Loucy (cell line): ENCODE measurements around the gene POU4F3.

ENCODE experiments used
- H2AFZ ChIP-seq: fragments of 200-600 bp; sonication (generic); 2 replicates; pipeline ENCODE4 v1.6.0; 2016; ENCODE audit warnings: antibody characterized with exemption, mild to moderate bottlenecking, low read length, moderate library complexity
- H3F3A ChIP-seq: fragments of 200-600 bp; 2 replicates; pipeline ENCODE4 v1.6.0; 2016; ENCODE audit warnings: antibody characterized with exemption, low read depth, mild to moderate bottlenecking
- H3K27me3 ChIP-seq: fragments of 200-600 bp; sonication (generic); 2 replicates; pipeline ENCODE4 v1.6.1; 2014; ENCODE audit warnings: low read length, mild to moderate bottlenecking; ENCODE audit not compliant: insufficient read depth, poor library complexity, severe bottlenecking
- H3K36me3 ChIP-seq: fragments of 200-600 bp; sonication (generic); 2 replicates; pipeline ENCODE4 v1.6.1; 2016; ENCODE audit warnings: low read length; ENCODE audit not compliant: insufficient read depth
- H3K4me1 ChIP-seq: fragments of 200-600 bp; sonication (generic); 2 replicates; pipeline ENCODE4 v1.5.1; 2014; ENCODE audit warnings: low read length, mild to moderate bottlenecking; ENCODE audit not compliant: insufficient read depth, poor library complexity, severe bottlenecking
- H3K4me2 ChIP-seq: fragments of 200-600 bp; sonication (generic); 2 replicates; pipeline ENCODE4 v1.6.0; 2014; ENCODE audit warnings: antibody characterized with exemption, low read length, low read depth, mild to moderate bottlenecking; ENCODE audit not compliant: poor library complexity, severe bottlenecking
- H3K4me3 ChIP-seq: fragments of 200-600 bp; sonication (generic); 2 replicates; pipeline ENCODE4 v1.5.1; 2014; ENCODE audit warnings: low read length, mild to moderate bottlenecking, mixed read lengths; ENCODE audit not compliant: poor library complexity, severe bottlenecking
- H3K79me2 ChIP-seq: fragments of 200-600 bp; sonication (generic); 2 replicates; pipeline ENCODE4 v1.6.1; 2014; ENCODE audit warnings: low read length; ENCODE audit not compliant: insufficient read depth
- H3K9ac ChIP-seq: fragments of 200-600 bp; sonication (generic); 2 replicates; pipeline ENCODE4 v1.6.0; 2014; ENCODE audit warnings: mild to moderate bottlenecking, low read depth, low read length, moderate library complexity; ENCODE audit not compliant: poor library complexity, severe bottlenecking
- H3K9me2 ChIP-seq: fragments of 200-600 bp; sonication (generic); replicated peaks from 2 replicates; pipeline ENCODE4 v1.6.1; 2016; ENCODE audit warnings: low read depth, low read length, mixed read lengths
- H3K9me3 ChIP-seq: fragments of 200-600 bp; sonication (generic); 2 replicates; pipeline ENCODE4 v1.6.1; 2014; ENCODE audit warnings: mild to moderate bottlenecking, antibody characterized with exemption, low read length, low read depth; ENCODE audit not compliant: insufficient read depth
- H4K20me1 ChIP-seq: fragments of 200-600 bp; sonication (generic); 2 replicates; pipeline ENCODE4 v1.6.0; 2014; ENCODE audit warnings: antibody characterized with exemption, low read length, mild to moderate bottlenecking; ENCODE audit not compliant: insufficient read depth, poor library complexity, severe bottlenecking
- EZH2phosphoT487 ChIP-seq: fragments of 200-600 bp; IDR thresholded peaks from 2 replicates; pipeline ENCODE4 v1.6.1; 2018; ENCODE audit warnings: antibody characterized with exemption, mild to moderate bottlenecking, moderate library complexity, borderline replicate concordance
- TF ChIP-seq, protein P1 (sequence below): fragments of 200-600 bp; sonication (generic); conservative IDR thresholded peaks from 2 replicates; pipeline ENCODE4 v1.5.1; 2014; ENCODE audit warnings: mild to moderate bottlenecking, antibody characterized with exemption, low read length

The POU4F3 gene

DNA sequence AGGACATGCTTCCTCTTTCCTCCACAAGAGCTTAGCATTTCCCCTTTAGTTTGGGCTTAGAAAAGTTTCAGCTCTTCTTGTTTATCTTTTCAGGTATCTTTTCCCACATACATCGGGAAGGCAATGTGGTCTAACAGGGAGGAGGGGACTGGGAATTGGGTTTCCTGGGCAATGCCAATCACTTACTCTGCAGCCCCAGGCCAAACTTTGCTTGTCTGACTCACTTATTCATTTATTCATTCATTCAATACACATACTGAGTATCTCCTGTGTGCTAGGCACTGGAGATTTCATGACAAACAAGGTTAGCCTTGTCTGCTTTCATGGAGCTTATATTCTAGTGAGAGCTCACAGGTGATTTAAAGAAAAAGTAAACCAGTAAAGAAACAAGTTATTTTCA is 10.7 kb upstream of the POU4F3 start:
- H3K4me2 ChIP-seq = no peak overlapping the region
- H3K9me3 ChIP-seq = no peaks in the 10 kb centered on the region
- H3K27me3 ChIP-seq = no peaks in the 10 kb centered on the region
- TF ChIP-seq, protein P1, sequence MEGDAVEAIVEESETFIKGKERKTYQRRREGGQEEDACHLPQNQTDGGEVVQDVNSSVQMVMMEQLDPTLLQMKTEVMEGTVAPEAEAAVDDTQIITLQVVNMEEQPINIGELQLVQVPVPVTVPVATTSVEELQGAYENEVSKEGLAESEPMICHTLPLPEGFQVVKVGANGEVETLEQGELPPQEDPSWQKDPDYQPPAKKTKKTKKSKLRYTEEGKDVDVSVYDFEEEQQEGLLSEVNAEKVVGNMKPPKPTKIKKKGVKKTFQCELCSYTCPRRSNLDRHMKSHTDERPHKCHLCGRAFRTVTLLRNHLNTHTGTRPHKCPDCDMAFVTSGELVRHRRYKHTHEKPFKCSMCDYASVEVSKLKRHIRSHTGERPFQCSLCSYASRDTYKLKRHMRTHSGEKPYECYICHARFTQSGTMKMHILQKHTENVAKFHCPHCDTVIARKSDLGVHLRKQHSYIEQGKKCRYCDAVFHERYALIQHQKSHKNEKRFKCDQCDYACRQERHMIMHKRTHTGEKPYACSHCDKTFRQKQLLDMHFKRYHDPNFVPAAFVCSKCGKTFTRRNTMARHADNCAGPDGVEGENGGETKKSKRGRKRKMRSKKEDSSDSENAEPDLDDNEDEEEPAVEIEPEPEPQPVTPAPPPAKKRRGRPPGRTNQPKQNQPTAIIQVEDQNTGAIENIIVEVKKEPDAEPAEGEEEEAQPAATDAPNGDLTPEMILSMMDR = no peak
- TF ChIP-seq EZH2phosphoT487 = no peak
- no peaks in the 10 kb centered on the region for H4K20me1 ChIP-seq
- H3K4me3 ChIP-seq = no peak overlapping the region
- H3K9me2 ChIP-seq = no peaks in the 10 kb centered on the region
- no peaks in the 10 kb centered on the region for H3K4me1 ChIP-seq
- H3K9ac ChIP-seq = no peak overlapping the region
- no peaks in the 10 kb centered on the region for H3F3A ChIP-seq
- H3K79me2 ChIP-seq = no peaks in the 10 kb centered on the region
- H2AFZ ChIP-seq = no peak overlapping the region
- H3K36me3 ChIP-seq = no peaks in the 10 kb centered on the region

DNA sequence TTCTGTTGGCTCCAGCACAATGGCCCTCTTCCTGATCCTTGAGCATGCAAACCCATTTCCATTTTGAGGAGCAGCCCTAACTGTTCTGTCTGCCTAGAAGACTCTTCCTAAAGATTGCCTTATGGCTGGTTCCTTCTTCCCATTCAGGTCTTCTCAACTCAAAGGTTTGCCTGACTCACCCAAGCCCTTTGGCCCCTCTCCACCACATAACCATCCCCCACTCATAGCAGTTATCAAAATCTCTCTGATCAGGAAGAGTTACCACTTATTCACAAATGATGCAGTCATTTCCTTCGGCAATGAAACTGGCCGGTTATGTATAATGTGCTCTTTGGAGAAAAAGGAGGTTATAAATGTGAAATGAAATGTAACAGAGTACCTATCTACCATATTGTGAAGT is 8.9 kb upstream of the POU4F3 start:
- no peak for TF ChIP-seq EZH2phosphoT487
- Histone ChIP-seq H3K4me1 (no peaks in the 10 kb centered on the region), H3K9me3 (no peaks in the 10 kb centered on the region), H3K4me2 (no peak overlapping the region), H2AFZ (no peak overlapping the region), H3K27me3 (no peaks in the 10 kb centered on the region), H3K9me2 (no peaks in the 10 kb centered on the region), H3F3A (no peaks in the 10 kb centered on the region), H3K36me3 (no peaks in the 10 kb centered on the region), H3K9ac (no peak overlapping the region), H4K20me1 (no peaks in the 10 kb centered on the region), H3K79me2 (no peaks in the 10 kb centered on the region), H3K4me3 (no peak overlapping the region)

DNA sequence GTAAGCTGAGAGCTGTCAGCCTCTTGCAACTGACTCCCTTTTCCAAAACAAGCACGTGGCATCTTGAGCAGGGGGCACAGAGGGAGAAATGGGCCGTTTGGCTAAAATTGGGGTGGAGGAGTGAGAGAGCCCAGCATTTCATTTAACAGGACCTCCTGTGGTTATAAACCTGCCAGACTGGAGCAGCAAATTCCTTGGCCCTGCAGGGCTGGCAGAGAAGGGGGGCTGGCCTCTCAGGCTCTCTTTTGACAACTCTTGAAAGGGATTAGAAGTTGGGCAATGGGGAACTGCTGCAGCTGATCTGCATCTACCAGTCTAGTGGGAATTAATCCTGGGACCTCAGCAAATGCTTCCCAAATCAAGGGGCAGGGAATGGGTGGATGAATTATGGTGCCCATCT is 7.2 kb upstream of the POU4F3 start:
- Histone ChIP-seq H3K9ac (no peak overlapping the region), H2AFZ (no peak overlapping the region), H3K9me2 (no peaks in the 10 kb centered on the region), H3F3A (no peaks in the 10 kb centered on the region), H3K4me3 (no peak overlapping the region), H3K27me3 (no peaks in the 10 kb centered on the region), H3K9me3 (no peaks in the 10 kb centered on the region), H3K4me1 (no peaks in the 10 kb centered on the region), H4K20me1 (no peaks in the 10 kb centered on the region), H3K79me2 (no peaks in the 10 kb centered on the region), H3K4me2 (no peak overlapping the region), H3K36me3 (no peaks in the 10 kb centered on the region)
- no peak for TF ChIP-seq EZH2phosphoT487
- TF ChIP-seq, protein P1 = no peak

DNA sequence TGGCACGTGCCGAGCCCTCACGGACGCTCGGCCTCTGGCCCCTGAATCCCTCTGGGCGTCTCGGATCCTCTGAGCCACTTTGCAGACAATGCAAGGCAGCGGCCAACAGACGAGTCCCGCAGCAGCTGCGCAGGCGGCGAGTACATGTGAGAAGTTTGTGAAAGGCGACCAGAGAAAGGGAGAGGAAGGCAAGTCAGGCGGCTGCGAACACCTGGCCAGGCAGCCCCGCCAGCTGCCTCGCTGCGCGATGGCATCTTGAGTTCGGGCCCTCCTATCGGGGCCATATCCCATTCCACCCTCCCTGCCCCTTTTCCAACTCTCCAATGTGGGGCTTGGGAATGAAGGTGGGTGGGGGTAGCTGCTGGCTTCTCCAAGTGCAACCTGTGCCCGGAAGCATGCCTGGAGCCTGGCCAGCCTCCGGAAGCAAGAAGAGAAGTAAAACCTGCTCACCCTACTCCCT is 4.5 kb upstream of the POU4F3 start:
- H3K4me3 ChIP-seq = no peak overlapping the region
- H3K79me2 ChIP-seq = no peaks in the 10 kb centered on the region
- H3K27me3 ChIP-seq = no peaks in the 10 kb centered on the region

More for the DNA sequence above, 4.5 kb upstream of the POU4F3 start:
- Histone ChIP-seq H3F3A (no peaks in the 10 kb centered on the region), H2AFZ (no peak overlapping the region), H3K36me3 (no peaks in the 10 kb centered on the region), H3K9me3 (no peaks in the 10 kb centered on the region), H3K9me2 (no peaks in the 10 kb centered on the region), H3K4me1 (no peaks in the 10 kb centered on the region), H4K20me1 (no peaks in the 10 kb centered on the region), H3K4me2 (no peak overlapping the region), H3K9ac (no peak overlapping the region)
- TF ChIP-seq EZH2phosphoT487 = no peak
- TF ChIP-seq, protein P1 = no peak
